Lower leg skin (tissue), 4 donors: Measurements from ENCODE around the gene HK3. TPM values are rescaled to one million over a fixed set of nuclear protein-coding genes. Genes with fewer than 3 reads are reported as not detected.

ENCODE experiments used
- DNase-seq, 2 donors: peaks; one replicate each; pipeline ENCODE4 v3.0.0-alpha.2; 2019; ENCODE audit warnings: low spot score in 2 of 2
- H3K4me3 ChIP-seq: fragments of 200-600 bp; sonication (generic); 2 replicates; pipeline ENCODE4 v1.5.1; 2017; ENCODE audit warnings: mild to moderate bottlenecking, low read depth; ENCODE audit not compliant: poor library complexity, severe bottlenecking
- CTCF ChIP-seq, 3 donors: fragments of 450-650 bp; IDR thresholded peaks; one replicate each; pipeline ENCODE4 v1.5.1; 2016; ENCODE audit warnings: antibody characterized with exemption in 3 of 3, mild to moderate bottlenecking in 3 of 3, moderate library complexity in 2 of 3
- POLR2A ChIP-seq, 2 donors: fragments of 450-650 bp; IDR thresholded peaks; one replicate each; pipeline ENCODE4 v1.6.1; 2016 to 2017; ENCODE audit warnings: antibody characterized with exemption in 2 of 2, mild to moderate bottlenecking in 1 of 2, moderate library complexity in 1 of 2
- WGBS, 2 donors: methylation state at CpG; one replicate each; pipeline ENCODE4 v1.1.5; 2018; 5-methylcytosine and 5-hydroxymethylcytosine counted together
- intact Hi-C: fragments of 100-400 bp; cut with DNase I; formaldehyde crosslinking; loops from one replicate; pipeline ENCODE4 v1.15.0; 2023; ENCODE audit warnings: low total_unique reads
- total RNA-seq, 4 donors: library from RNA; depleted of rRNA; stranded (reverse); fragments of >200 nt; gene quantifications; one replicate each; pipeline ENCODE4 v1.1.0, GENCODE V29; 2016

Gene HK3
- total RNA-seq, 4 donors from 2014 or later, result 0.32 to 1.7 (median 0.76) TPM

GRCh38 chr5:176863041-176863764 lies 35.9 kb downstream of the HK3 start:
- intact Hi-C loops, result no loop called here

GRCh38 chr5:176862330-176862995 lies 36.7 kb downstream of the HK3 start:
- intact Hi-C loops, result no loop called here
- DNase-seq, result no peak
- 46 to 50% methylated on average over 15 to 20 of the region's 28 CpGs for WGBS, 2 donors
- TF ChIP-seq CTCF (IDR thresholded peaks at IDR 0.05) (no peak), POLR2A (IDR thresholded peaks at IDR 0.05) (no peak)
- no peak overlapping the region for H3K4me3 ChIP-seq

More at GRCh38 chr5:176863041-176863764, 35.9 kb downstream of the HK3 start:
- no peak for TF ChIP-seq POLR2A (IDR thresholded peaks at IDR 0.05)
- TF ChIP-seq CTCF (IDR thresholded peaks at IDR 0.05), result no peak
- no peak for DNase-seq
- no peak overlapping the region for H3K4me3 ChIP-seq
- 19 to 25% methylated on average over 14 to 15 of the region's 15 CpGs for WGBS, 2 donors

GRCh38 chr5:176861276-176861675 lies 37.9 kb downstream of the HK3 start:
- WGBS, 2 donors, result 77 to 82% methylated on average over 9 to 11 of the region's 11 CpGs
- DNase-seq, result no peak
- no peak overlapping the region for H3K4me3 ChIP-seq
- intact Hi-C loops, result no loop called here
- TF ChIP-seq CTCF (IDR thresholded peaks at IDR 0.05), result no peak
- no peak for TF ChIP-seq POLR2A (IDR thresholded peaks at IDR 0.05)

DNA sequence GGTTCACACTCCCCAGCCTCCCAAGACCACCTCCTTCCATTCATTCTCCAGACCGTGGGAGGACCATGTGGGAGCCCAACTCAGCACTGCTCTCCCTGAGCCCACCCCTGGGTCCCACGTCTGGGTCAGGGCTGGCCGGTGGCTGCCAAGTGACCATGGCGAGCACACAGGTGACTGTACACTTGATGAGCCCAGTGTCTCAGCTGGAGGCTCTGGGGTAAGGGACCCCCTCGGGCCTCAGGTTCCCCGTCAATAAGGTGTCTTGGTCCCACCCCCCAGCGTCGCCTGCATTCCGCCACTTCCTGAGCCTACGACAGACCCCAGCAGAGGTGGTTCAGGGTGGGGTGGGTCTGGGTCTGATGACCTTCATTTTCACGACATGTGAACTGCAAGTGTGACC lies 38.8 kb downstream of the HK3 start:
- WGBS, 2 donors, result 61 to 75% methylated on average over 7 to 11 of the region's 11 CpGs
- TF ChIP-seq POLR2A (IDR thresholded peaks at IDR 0.05) (no peak), CTCF (IDR thresholded peaks at IDR 0.05) (no peak)
- no peak for DNase-seq
- intact Hi-C loops, result no loop called here
- no peak overlapping the region for H3K4me3 ChIP-seq

GRCh38 chr5:176859916-176860315 lies 39.2 kb downstream of the HK3 start:
- intact Hi-C loops, result no loop called here
- H3K4me3 ChIP-seq, result no peak overlapping the region
- no peak for DNase-seq
- TF ChIP-seq POLR2A (IDR thresholded peaks at IDR 0.05) (no peak), CTCF (IDR thresholded peaks at IDR 0.05) (no peak)
- WGBS, 2 donors, result 67 to 69% methylated on average over 7 to 9 of the region's 10 CpGs
